ENCODE data around the gene GALNT13.

GALNT13 gene

GRCh38 chr2:154142480-154142879, 270.8 kb downstream of the GALNT13 start:
- ChIA-PET POLR2A (no interaction called here), CTCF (no interaction called here)
- DNase-seq (ENCODE audit: low read depth, low spot score): no peak
- H3K4me3 ChIP-seq (ENCODE audit: low read depth, low read length): no peak overlapping the region
- TF ChIP-seq, protein P1, sequence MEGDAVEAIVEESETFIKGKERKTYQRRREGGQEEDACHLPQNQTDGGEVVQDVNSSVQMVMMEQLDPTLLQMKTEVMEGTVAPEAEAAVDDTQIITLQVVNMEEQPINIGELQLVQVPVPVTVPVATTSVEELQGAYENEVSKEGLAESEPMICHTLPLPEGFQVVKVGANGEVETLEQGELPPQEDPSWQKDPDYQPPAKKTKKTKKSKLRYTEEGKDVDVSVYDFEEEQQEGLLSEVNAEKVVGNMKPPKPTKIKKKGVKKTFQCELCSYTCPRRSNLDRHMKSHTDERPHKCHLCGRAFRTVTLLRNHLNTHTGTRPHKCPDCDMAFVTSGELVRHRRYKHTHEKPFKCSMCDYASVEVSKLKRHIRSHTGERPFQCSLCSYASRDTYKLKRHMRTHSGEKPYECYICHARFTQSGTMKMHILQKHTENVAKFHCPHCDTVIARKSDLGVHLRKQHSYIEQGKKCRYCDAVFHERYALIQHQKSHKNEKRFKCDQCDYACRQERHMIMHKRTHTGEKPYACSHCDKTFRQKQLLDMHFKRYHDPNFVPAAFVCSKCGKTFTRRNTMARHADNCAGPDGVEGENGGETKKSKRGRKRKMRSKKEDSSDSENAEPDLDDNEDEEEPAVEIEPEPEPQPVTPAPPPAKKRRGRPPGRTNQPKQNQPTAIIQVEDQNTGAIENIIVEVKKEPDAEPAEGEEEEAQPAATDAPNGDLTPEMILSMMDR (IDR thresholded peaks at IDR 0.05; ENCODE audit: insufficient read depth, low read length, missing control alignments): no peak

- ChIA-PET CTCF (no interaction called here), POLR2A (no interaction called here)
- no peak for DNase-seq (ENCODE audit: low read depth, low spot score)
- no peak overlapping the region for H3K4me3 ChIP-seq (ENCODE audit: low read depth, low read length)
- TF ChIP-seq, protein P1 (IDR thresholded peaks at IDR 0.05; ENCODE audit: insufficient read depth, low read length, missing control alignments): no peak
These were observed 271.4 kb downstream of the GALNT13 start for GRCh38 chr2:154143105-154143504.

GRCh38 chr2:154158101-154158500, 286.4 kb downstream of the GALNT13 start:
- CTCF ChIA-PET: no interaction called here
- TF ChIP-seq, protein P1 (IDR thresholded peaks at IDR 0.05; ENCODE audit: insufficient read depth, low read length, missing control alignments): no peak
- DNase-seq (ENCODE audit: low read depth, low spot score): no peak

GRCh38 chr2:154161286-154161685, 289.6 kb downstream of the GALNT13 start:
- DNase-seq (ENCODE audit: low read depth, low spot score): no peak
- ChIA-PET POLR2A (no interaction called here), CTCF (no interaction called here)
- TF ChIP-seq, protein P1 (IDR thresholded peaks at IDR 0.05; ENCODE audit: insufficient read depth, low read length, missing control alignments): no peak
- no peak overlapping the region for H3K4me3 ChIP-seq (ENCODE audit: low read depth, low read length)

More at GRCh38 chr2:154158101-154158500, 286.4 kb downstream of the GALNT13 start:
- POLR2A ChIA-PET: no interaction called here
- no peak overlapping the region for H3K4me3 ChIP-seq (ENCODE audit: low read depth, low read length)

- ChIA-PET CTCF (no interaction called here), POLR2A (no interaction called here)
- TF ChIP-seq, protein P1 (IDR thresholded peaks at IDR 0.05; ENCODE audit: insufficient read depth, low read length, missing control alignments): no peak
- no peak overlapping the region for H3K4me3 ChIP-seq (ENCODE audit: low read depth, low read length)
- DNase-seq (ENCODE audit: low read depth, low spot score): no peak
These were observed 298.7 kb downstream of the GALNT13 start for GRCh38 chr2:154170400-154170799.

GRCh38 chr2:154173164-154173563, 301.4 kb downstream of the GALNT13 start:
- ChIA-PET POLR2A (no interaction called here), CTCF (no interaction called here)
- H3K4me3 ChIP-seq (ENCODE audit: low read depth, low read length): no peak overlapping the region
- no peak for DNase-seq (ENCODE audit: low read depth, low spot score)
- TF ChIP-seq, protein P1 (IDR thresholded peaks at IDR 0.05; ENCODE audit: insufficient read depth, low read length, missing control alignments): no peak
